HG02759 (cell line): Measurements from ENCODE around the gene MCOLN1.

Experiments used
- ATAC-seq: cut with Tn5 transposase; IDR thresholded peaks from one replicate; pipeline ENCODE4 v1.9.1; 2021; ENCODE audit warnings: mild to moderate bottlenecking, moderate library complexity; ENCODE audit not compliant: unreplicated experiment

The MCOLN1 gene

GRCh38 chr19:7500811-7501450, 21.5 kb upstream of the MCOLN1 start:
- no peak for ATAC-seq

GRCh38 chr19:7502552-7502951, 19.9 kb upstream of the MCOLN1 start:
- ATAC-seq = no peak

GRCh38 chr19:7504684-7505083, 17.7 kb upstream of the MCOLN1 start:
- ATAC-seq = no peak

GRCh38 chr19:7505288-7505681, 17.1 kb upstream of the MCOLN1 start:
- ATAC-seq = no peak

- no peak for ATAC-seq
Observed at GRCh38 chr19:7505682-7506384, 16.6 kb upstream of the MCOLN1 start.

GRCh38 chr19:7506385-7507328, 15.8 kb upstream of the MCOLN1 start:
- no peak for ATAC-seq

GRCh38 chr19:7507884-7508283, 14.5 kb upstream of the MCOLN1 start:
- no peak for ATAC-seq

- ATAC-seq = no peak
Observed at GRCh38 chr19:7509625-7510024, 12.8 kb upstream of the MCOLN1 start.

GRCh38 chr19:7512400-7512851, 10.0 kb upstream of the MCOLN1 start:
- ATAC-seq = no peak

GRCh38 chr19:7513809-7514642, 8.4 kb upstream of the MCOLN1 start:
- no peak for ATAC-seq

- ATAC-seq = no peak
Observed at GRCh38 chr19:7515110-7515644, 7.2 kb upstream of the MCOLN1 start.

- no peak for ATAC-seq
Observed at GRCh38 chr19:7515645-7516151, 6.7 kb upstream of the MCOLN1 start, which contains the start of gene ZNF358. ZNF358 (plus strand) TSS chr19:7516103; CDS start chr19:7519243, 3,140 bp downstream.

GRCh38 chr19:7516333-7516732, 6.1 kb upstream of the MCOLN1 start:
- ATAC-seq = no peak

- ATAC-seq = no peak
Observed at GRCh38 chr19:7516878-7517277, 5.5 kb upstream of the MCOLN1 start.

- no peak for ATAC-seq
Observed at GRCh38 chr19:7519361-7520130, 2.9 kb upstream of the MCOLN1 start.

GRCh38 chr19:7520131-7521051, 2.0 kb upstream of the MCOLN1 start:
- ATAC-seq = no peak

- no peak for ATAC-seq
Observed at GRCh38 chr19:7521551-7522071, 813 bp upstream of the MCOLN1 start.
